Endothelial cell of umbilical vein (primary cell): ENCODE measurements around the gene HDAC4.

Source experiments
- EZH2 ChIP-seq: IDR thresholded peaks from 2 replicates; pipeline ENCODE4 v1.6.1; 2012; ENCODE audit warnings: borderline replicate concordance, low read depth, mild to moderate bottlenecking, moderate library complexity, low read length, inconsistent platforms; ENCODE audit not compliant: severe bottlenecking
- FOS ChIP-seq: IDR thresholded peaks from 2 replicates; pipeline ENCODE4 v1.6.1; 2011; ENCODE audit warnings: mild to moderate bottlenecking, low read length, moderate library complexity, borderline replicate concordance; ENCODE audit not compliant: insufficient read depth
- JUN ChIP-seq: IDR thresholded peaks from 2 replicates; pipeline ENCODE4 v1.6.1; 2011; ENCODE audit warnings: borderline replicate concordance, low read depth; ENCODE audit not compliant: insufficient read length, insufficient read depth
- MYC ChIP-seq: IDR thresholded peaks from one replicate; pipeline ENCODE4 v1.6.1; 2011; ENCODE audit warnings: mild to moderate bottlenecking, low read depth, low read length
- POLR2A ChIP-seq: IDR thresholded peaks from 2 replicates; pipeline ENCODE4 v1.6.1; 2012; ENCODE audit warnings: low read depth, mild to moderate bottlenecking, control low read depth, low read length
- POLR2AphosphoS5 ChIP-seq: IDR thresholded peaks from 2 replicates; pipeline ENCODE4 v1.6.1; 2012; ENCODE audit warnings: low read depth, mild to moderate bottlenecking, control low read depth, low read length, moderate library complexity; ENCODE audit not compliant: insufficient read depth
- TF ChIP-seq, protein P1 (sequence below), 2 donors: IDR thresholded peaks; 1 replicate in 1 of 2; 2 replicates in 1 of 2; pipeline ENCODE4 v1.5.1; 2011; ENCODE audit warnings: low read length in 2 of 2, mild to moderate bottlenecking in 2 of 2, moderate library complexity in 2 of 2, control low read depth in 1 of 2, inconsistent platforms in 1 of 2, low read depth in 1 of 2; ENCODE audit not compliant: insufficient read depth in 1 of 2; ENCODE audit errors: extremely low read depth in 1 of 2
- TF ChIP-seq, protein P2 (sequence below): IDR thresholded peaks from 2 replicates; pipeline ENCODE4 v1.6.1; 2011; ENCODE audit not compliant: insufficient read depth, insufficient read length

DNA sequence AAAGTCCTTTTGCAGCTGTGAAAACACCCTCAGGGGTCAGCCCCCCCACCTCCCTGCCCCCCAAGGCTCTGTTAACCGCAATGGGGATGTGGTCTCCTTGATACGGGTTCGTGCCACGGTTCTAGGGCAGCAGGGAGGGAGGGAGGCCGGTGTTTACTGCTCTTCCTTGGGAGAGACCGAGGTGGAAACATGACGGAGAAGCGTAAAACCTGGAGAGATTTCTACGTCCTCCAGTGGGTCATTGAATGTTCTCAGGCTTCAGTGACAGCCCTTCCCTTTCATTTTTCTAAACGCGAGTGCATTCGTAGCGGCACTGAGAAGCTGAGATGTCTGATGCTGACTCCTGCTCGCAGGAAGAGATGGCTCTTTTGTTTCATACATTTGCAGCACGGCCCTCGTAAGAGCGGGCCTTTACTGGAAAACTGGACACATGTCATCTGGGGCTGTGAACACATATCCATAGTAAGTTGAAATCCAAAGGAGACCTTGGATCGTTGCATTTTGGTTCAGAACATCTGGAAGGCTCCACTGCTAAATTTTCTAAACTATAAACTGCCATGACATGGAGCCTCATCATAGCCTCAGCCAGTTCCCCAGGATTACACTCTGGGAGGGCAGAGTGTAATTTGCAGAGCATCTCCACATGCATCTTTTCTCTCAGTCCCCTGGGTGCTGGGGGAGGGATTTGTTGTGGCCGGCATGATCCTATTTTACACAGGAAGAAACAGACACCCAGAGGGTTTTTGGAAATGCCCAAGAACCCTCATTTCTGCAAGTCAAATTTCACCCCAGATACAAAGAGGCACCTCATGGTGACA is 40.6 kb upstream of the HDAC4 start:
- TF ChIP-seq, protein P1, sequence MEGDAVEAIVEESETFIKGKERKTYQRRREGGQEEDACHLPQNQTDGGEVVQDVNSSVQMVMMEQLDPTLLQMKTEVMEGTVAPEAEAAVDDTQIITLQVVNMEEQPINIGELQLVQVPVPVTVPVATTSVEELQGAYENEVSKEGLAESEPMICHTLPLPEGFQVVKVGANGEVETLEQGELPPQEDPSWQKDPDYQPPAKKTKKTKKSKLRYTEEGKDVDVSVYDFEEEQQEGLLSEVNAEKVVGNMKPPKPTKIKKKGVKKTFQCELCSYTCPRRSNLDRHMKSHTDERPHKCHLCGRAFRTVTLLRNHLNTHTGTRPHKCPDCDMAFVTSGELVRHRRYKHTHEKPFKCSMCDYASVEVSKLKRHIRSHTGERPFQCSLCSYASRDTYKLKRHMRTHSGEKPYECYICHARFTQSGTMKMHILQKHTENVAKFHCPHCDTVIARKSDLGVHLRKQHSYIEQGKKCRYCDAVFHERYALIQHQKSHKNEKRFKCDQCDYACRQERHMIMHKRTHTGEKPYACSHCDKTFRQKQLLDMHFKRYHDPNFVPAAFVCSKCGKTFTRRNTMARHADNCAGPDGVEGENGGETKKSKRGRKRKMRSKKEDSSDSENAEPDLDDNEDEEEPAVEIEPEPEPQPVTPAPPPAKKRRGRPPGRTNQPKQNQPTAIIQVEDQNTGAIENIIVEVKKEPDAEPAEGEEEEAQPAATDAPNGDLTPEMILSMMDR (IDR thresholded peaks at IDR 0.05; ENCODE audit: extremely low read depth in 1 of 2, insufficient read depth in 1 of 2, low read depth in 1 of 2, low read length in 2 of 2), result no peak
- TF ChIP-seq EZH2 (no peak), FOS (no peak), MYC (no peak), POLR2A (no peak), POLR2AphosphoS5 (no peak), JUN (no peak)
- TF ChIP-seq, protein P2, sequence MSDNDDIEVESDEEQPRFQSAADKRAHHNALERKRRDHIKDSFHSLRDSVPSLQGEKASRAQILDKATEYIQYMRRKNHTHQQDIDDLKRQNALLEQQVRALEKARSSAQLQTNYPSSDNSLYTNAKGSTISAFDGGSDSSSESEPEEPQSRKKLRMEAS, result no peak
